ENCODE measurements around the gene UACA. TPM values are rescaled to one million over a fixed set of nuclear protein-coding genes. Genes with fewer than 3 reads are reported as not detected.

Gene UACA
- total RNA-seq, 1 experiment from 2014 or later, result 38.0 TPM

DNA sequence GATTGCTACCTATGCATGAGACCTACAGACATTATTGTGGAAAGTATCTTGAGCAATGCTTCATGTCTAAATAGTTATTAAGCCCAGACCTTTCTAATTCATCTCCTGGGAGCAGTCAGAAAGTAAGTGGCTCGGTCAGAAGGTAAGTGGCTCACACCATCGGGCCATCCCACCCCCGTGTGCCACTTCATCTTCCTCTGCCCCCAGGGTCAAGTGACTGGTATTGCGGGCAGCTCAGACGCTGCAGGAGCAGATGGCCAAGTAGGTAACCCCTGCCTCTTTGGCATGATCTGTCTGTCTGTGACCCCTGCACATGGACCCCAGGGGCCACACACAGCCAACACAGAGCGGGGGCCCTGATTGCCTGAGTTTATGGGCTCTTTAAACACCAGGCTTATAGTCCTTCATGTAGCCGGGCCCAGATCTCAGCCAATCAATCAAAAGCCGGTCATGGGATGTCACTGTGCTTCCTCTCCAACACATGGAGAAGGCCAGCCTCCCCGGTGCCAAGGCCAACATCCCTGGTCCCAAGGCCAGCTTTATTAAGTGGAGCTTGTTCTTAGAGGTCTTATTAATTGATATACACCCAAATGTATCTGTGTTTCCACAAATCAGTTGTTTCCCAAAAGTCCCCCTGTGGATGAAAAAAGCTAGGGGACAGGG is 47.7 kb upstream of the UACA start:
- H3K4ac ChIP-seq (ENCODE audit: low read depth, low read length), result no peak overlapping the region
- Mint-ChIP-seq H3K27ac (no peak overlapping the region), H3K9me3 (no peaks in the 10 kb centered on the region), H3K4me3 (no peak overlapping the region), H3K4me1 (peaks cover 5 to 8% of the 10 kb centered on the region in 2 experiments; a peak in 3 of 4 replicates), H3K36me3 (ENCODE audit: insufficient read depth in 1 of 3, low read depth in 3 of 3) (no peaks in the 10 kb centered on the region; a peak in 1 of 7 replicates), H3K27me3 (ENCODE audit: low read depth) (no peaks in the 10 kb centered on the region)
- H3K14ac ChIP-seq (ENCODE audit: insufficient read depth, low read length), result no peak overlapping the region
- H3K27me3 ChIP-seq (ENCODE audit: insufficient read depth, low read length), result no peaks in the 10 kb centered on the region
- no CpG with 5 or more reads among the region's 9 CpGs for WGBS (ENCODE audit: extremely low coverage, insufficient read length, low lambda C conversion rate)
- peaks cover 2% of the 10 kb centered on the region for H3K4me1 ChIP-seq (ENCODE audit: insufficient read depth, low read length)
- no peak overlapping the region for H2AFZ ChIP-seq (ENCODE audit: low read length)
- H2AK5ac ChIP-seq (ENCODE audit: insufficient read length, low read length), result no peak overlapping the region
- H3K18ac ChIP-seq (ENCODE audit: insufficient read length, low read depth, low read length), result no peak overlapping the region
- H3K79me1 ChIP-seq (ENCODE audit: insufficient read depth, low read depth, low read length, poor library complexity, severe bottlenecking), result no peaks in the 10 kb centered on the region
- H2BK15ac ChIP-seq (ENCODE audit: low read depth, low read length), result no peak overlapping the region
- H3K79me2 ChIP-seq (ENCODE audit: insufficient read depth, low read length), result no peaks in the 10 kb centered on the region
- no peaks in the 10 kb centered on the region for H4K20me1 ChIP-seq (ENCODE audit: control insufficient read depth, insufficient read depth, insufficient read length)
- H3K23me2 ChIP-seq (ENCODE audit: insufficient read length, low read depth, low read length, poor library complexity, severe bottlenecking), result no peaks in the 10 kb centered on the region
- no peak overlapping the region for H2BK20ac ChIP-seq (ENCODE audit: low read depth, low read length, poor library complexity, severe bottlenecking)
- H4K5ac ChIP-seq (ENCODE audit: insufficient read length, low read depth, low read length), result no peak overlapping the region
- no peak overlapping the region for H2BK120ac ChIP-seq (ENCODE audit: low read depth, low read length, poor library complexity, severe bottlenecking)
- H2BK5ac ChIP-seq (ENCODE audit: insufficient read length, low read length), result no peak overlapping the region
- H4K8ac ChIP-seq (replicated peaks; ENCODE audit: insufficient read length, low read depth, low read length), result no peak overlapping the region
- H3K9ac ChIP-seq (ENCODE audit: extremely low read depth, insufficient read length, low read length), result no peak overlapping the region
- H4K91ac ChIP-seq (ENCODE audit: insufficient read length, low read depth, low read length), result no peak overlapping the region
- no peak overlapping the region for H3K23ac ChIP-seq (ENCODE audit: insufficient read length, low read depth, low read length)
- DNase-seq, result no peak
- no peak overlapping the region for H2BK12ac ChIP-seq (ENCODE audit: insufficient read length, low read depth, low read length)
- H3K56ac ChIP-seq (ENCODE audit: insufficient read length, low read depth, low read length), result no peak overlapping the region
- no peak overlapping the region for H3T11ph ChIP-seq (ENCODE audit: low read length)
- TF ChIP-seq, protein P1, sequence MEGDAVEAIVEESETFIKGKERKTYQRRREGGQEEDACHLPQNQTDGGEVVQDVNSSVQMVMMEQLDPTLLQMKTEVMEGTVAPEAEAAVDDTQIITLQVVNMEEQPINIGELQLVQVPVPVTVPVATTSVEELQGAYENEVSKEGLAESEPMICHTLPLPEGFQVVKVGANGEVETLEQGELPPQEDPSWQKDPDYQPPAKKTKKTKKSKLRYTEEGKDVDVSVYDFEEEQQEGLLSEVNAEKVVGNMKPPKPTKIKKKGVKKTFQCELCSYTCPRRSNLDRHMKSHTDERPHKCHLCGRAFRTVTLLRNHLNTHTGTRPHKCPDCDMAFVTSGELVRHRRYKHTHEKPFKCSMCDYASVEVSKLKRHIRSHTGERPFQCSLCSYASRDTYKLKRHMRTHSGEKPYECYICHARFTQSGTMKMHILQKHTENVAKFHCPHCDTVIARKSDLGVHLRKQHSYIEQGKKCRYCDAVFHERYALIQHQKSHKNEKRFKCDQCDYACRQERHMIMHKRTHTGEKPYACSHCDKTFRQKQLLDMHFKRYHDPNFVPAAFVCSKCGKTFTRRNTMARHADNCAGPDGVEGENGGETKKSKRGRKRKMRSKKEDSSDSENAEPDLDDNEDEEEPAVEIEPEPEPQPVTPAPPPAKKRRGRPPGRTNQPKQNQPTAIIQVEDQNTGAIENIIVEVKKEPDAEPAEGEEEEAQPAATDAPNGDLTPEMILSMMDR (conservative IDR thresholded peaks at IDR 0.05), result no peak
- H3K27ac ChIP-seq (ENCODE audit: insufficient read length, low read depth, low read length), result no peak overlapping the region
- H3K9me3 ChIP-seq (ENCODE audit: control insufficient read depth, low read depth, low read length), result no peaks in the 10 kb centered on the region
- H3K4me2 ChIP-seq (ENCODE audit: insufficient read depth, insufficient read length, low read length), result no peak overlapping the region

Data from H9 (cell line).